ENCODE measurements around the gene MYBL2. TPM values are rescaled to one million over a fixed set of nuclear protein-coding genes. Genes with fewer than 3 reads are reported as not detected.

MYBL2 gene
- total and polyA plus RNA-seq, 3 donors from 2014 or later, result 27.7 to 32.9 (median 31.2) TPM

DNA sequence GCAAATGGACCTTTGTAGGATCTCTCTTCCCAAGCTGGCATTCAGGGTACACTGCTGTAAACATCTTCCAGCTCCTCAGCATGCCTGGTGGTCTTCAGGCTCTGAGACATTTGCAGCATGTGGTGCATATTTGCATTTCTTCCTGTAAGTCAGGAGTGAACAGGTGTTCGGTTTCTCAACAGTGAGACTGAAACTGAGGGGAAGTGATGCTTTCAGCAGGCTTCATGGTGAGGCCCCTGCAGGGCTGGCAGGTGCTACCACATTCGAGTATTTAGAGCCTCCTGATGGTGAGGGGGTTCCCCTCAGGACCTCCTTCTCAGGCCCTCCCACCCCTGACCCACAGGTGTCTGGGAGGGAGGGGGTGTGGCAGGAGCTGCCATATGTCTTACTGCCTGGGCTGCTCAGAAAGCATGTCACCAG lies 15.1 kb downstream of the MYBL2 start:
- H3K9me3 ChIP-seq, result no peaks in the 10 kb centered on the region
- intact Hi-C loops (cut with DNase I; ENCODE audit: low total_unique reads), result no loop called here
- TF ChIP-seq, protein P1, sequence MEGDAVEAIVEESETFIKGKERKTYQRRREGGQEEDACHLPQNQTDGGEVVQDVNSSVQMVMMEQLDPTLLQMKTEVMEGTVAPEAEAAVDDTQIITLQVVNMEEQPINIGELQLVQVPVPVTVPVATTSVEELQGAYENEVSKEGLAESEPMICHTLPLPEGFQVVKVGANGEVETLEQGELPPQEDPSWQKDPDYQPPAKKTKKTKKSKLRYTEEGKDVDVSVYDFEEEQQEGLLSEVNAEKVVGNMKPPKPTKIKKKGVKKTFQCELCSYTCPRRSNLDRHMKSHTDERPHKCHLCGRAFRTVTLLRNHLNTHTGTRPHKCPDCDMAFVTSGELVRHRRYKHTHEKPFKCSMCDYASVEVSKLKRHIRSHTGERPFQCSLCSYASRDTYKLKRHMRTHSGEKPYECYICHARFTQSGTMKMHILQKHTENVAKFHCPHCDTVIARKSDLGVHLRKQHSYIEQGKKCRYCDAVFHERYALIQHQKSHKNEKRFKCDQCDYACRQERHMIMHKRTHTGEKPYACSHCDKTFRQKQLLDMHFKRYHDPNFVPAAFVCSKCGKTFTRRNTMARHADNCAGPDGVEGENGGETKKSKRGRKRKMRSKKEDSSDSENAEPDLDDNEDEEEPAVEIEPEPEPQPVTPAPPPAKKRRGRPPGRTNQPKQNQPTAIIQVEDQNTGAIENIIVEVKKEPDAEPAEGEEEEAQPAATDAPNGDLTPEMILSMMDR (IDR thresholded peaks at IDR 0.05), result no peak
- TF ChIP-seq POLR2A (IDR thresholded peaks at IDR 0.05), result no peak
- no peaks in the 10 kb centered on the region for H3K27me3 ChIP-seq
- H3K27ac ChIP-seq, result no peak overlapping the region
- 71 to 89% methylated on average over 2 of the region's 2 CpGs for WGBS, 2 donors
- no peaks in the 10 kb centered on the region for H3K36me3 ChIP-seq (ENCODE audit: low read depth, missing control alignments)
- no peak overlapping the region for H3K4me3 ChIP-seq
- H3K4me1 ChIP-seq, result no peaks in the 10 kb centered on the region
- DNase-seq, result no peak

DNA sequence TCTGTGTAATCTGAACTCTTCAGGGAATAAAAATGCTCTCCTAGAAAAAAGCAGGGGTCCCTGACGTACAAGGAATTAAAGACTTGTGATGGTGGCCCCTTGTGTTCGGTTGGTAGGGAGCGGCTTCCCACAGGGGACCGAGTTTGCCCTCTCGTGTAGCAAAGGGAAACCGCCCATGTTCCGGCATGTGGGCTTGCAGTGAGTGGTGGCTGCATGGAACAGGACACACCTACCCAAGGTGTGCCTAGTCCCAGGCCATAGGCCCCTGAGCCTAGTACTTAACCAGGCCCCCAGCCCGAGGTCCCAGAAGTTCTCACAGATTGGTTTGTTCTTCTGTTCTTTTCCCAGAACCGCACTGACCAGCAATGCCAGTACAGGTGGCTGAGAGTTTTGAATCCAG lies 15.5 kb downstream of the MYBL2 start:
- Histone ChIP-seq H3K4me3 (no peak overlapping the region), H3K9me3 (no peaks in the 10 kb centered on the region), H3K27ac (no peak overlapping the region), H3K27me3 (no peaks in the 10 kb centered on the region), H3K4me1 (no peaks in the 10 kb centered on the region), H3K36me3 (ENCODE audit: low read depth, missing control alignments) (no peaks in the 10 kb centered on the region)
- intact Hi-C loops (cut with DNase I; ENCODE audit: low total_unique reads), result no loop called here
- 92 to 98% methylated on average over 9 of the region's 9 CpGs for WGBS, 2 donors
- TF ChIP-seq, protein P1 (IDR thresholded peaks at IDR 0.05), result no peak
- TF ChIP-seq POLR2A (IDR thresholded peaks at IDR 0.05), result no peak
- DNase-seq, result no peak

DNA sequence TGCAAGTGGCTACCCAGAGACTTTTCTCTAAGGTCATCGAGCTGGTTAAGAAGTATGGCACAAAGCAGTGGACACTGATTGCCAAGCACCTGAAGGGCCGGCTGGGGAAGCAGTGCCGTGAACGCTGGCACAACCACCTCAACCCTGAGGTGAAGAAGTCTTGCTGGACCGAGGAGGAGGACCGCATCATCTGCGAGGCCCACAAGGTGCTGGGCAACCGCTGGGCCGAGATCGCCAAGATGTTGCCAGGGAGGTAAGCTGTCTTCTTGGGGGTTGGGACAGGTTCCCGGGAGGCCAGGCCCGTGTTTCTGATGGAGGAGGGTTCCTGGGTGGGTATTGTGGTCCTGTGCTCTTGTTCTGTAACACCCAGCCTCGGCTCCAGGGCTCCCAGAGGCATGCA lies 19.9 kb downstream of the MYBL2 start:
- H3K36me3 ChIP-seq (ENCODE audit: low read depth, missing control alignments), result no peaks in the 10 kb centered on the region
- intact Hi-C loops (cut with DNase I; ENCODE audit: low total_unique reads), result no loop called here
- no peak for DNase-seq
- whole genome bisulfite sequencing, 2 donors, result 93 to 95% methylated on average over 11 to 13 of the region's 13 CpGs
- H3K27me3 ChIP-seq, result no peaks in the 10 kb centered on the region
- peaks cover 4% of the 10 kb centered on the region for H3K4me1 ChIP-seq
- no peak overlapping the region for H3K4me3 ChIP-seq
- H3K9me3 ChIP-seq, result no peaks in the 10 kb centered on the region
- no peak overlapping the region for H3K27ac ChIP-seq
- TF ChIP-seq, protein P1 (IDR thresholded peaks at IDR 0.05), result no peak
- no peak for TF ChIP-seq POLR2A (IDR thresholded peaks at IDR 0.05)

DNA sequence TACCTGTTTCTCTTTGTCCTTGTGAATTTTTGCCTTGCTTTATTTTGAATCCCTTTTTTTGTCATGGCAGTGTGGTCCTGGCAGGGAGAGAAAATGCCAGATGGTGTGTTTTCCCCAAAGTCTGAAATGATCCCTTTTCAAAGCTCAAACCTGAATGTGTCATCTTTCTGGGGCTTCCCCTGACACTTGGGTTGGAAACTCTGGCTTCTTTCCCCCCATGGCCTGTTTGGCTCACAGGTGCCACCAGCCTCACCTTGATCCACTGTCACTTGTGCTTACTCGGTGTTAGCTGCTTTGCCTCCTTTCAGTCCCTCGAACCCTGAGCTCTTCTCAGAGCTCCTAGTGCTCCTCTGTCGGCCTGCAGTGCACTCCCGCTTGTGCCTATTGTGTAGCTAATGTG lies 22.3 kb downstream of the MYBL2 start:
- WGBS, 2 donors, result 75 to 80% methylated on average over 4 of the region's 4 CpGs
- Histone ChIP-seq H3K4me1 (peaks cover 4% of the 10 kb centered on the region), H3K9me3 (no peaks in the 10 kb centered on the region), H3K4me3 (no peak overlapping the region), H3K27me3 (no peaks in the 10 kb centered on the region), H3K27ac (peak overlapping the region in 1 of 2 donors; percentile 66), H3K36me3 (ENCODE audit: low read depth, missing control alignments) (no peaks in the 10 kb centered on the region)
- TF ChIP-seq, protein P1 (IDR thresholded peaks at IDR 0.05), result no peak
- no peak for TF ChIP-seq POLR2A (IDR thresholded peaks at IDR 0.05)
- intact Hi-C loops (cut with DNase I; ENCODE audit: low total_unique reads), result no loop called here
- no peak for DNase-seq

DNA sequence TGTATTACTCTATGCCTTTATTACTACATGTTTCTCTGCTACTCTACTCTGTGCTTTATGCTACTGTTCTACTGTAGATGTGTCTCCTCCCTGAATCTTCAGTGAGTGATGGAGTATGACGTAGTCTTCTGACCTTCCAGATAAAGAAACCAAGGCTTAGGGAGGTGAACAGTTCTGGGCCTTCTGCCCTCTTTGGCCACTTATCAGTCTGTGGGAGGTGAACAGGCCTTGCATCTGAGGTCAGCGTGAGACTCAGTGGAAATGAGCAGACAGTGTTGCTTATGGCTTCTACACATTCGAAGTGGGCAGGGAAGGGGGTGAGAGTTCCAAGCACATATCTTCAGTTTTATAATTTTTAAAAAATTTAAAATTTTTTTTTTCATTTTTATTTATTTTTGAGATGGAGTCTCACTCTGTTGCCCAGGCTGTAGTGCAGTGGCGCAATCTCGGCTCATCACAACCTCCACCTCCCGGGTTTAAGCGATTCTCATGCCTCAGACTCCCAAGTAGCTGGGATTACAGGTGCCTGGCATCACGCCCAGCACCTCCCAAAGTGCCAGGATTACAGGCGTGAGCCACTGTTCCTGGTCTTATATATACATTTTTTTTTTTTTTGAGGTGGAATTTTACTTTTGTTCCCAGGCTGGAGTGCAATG lies 24.2 kb downstream of the MYBL2 start:
- no peaks in the 10 kb centered on the region for H3K36me3 ChIP-seq (ENCODE audit: low read depth, missing control alignments)
- peak overlapping the region; percentile 65 to 66 for H3K27ac ChIP-seq
- no peaks in the 10 kb centered on the region for H3K9me3 ChIP-seq
- H3K4me3 ChIP-seq, result no peak overlapping the region
- intact Hi-C loops (cut with DNase I; ENCODE audit: low total_unique reads), result no loop called here
- H3K4me1 ChIP-seq, result peaks cover 4% of the 10 kb centered on the region
- H3K27me3 ChIP-seq, result no peaks in the 10 kb centered on the region
- TF ChIP-seq, protein P1 (IDR thresholded peaks at IDR 0.05), result no peak
- WGBS, 2 donors, result 65 to 77% methylated on average over 9 of the region's 9 CpGs
- DNase-seq, result peak; percentile 90
